Adrenal gland (tissue), 5 donors: Measurements from ENCODE around the gene CCDC91.

Experiments used
- CTCF ChIP-seq, 6 experiments: fragments of 450-650 bp in 4 of 6; fragments of 200-600 bp in 2 of 6; sonication (generic) in 1 of 6; IDR thresholded peaks; 1 replicate in 5 of 6; 2 replicates in 1 of 6; pipeline versions ENCODE4 v1.5.1 to v1.8.0; 2016 to 2021; ENCODE audit warnings: antibody characterized with exemption in 6 of 6, mild to moderate bottlenecking in 2 of 6, moderate library complexity in 1 of 6
- POLR2A ChIP-seq, 2 donors: fragments of 450-650 bp; IDR thresholded peaks; one replicate each; pipeline ENCODE4 v1.6.1; 2017; ENCODE audit warnings: antibody characterized with exemption in 2 of 2, mild to moderate bottlenecking in 2 of 2, moderate library complexity in 1 of 2
- donor health status: DM: no; HTN: no; CAD: no.

- TF ChIP-seq CTCF (IDR thresholded peaks at IDR 0.05), result no peak
- no peak for TF ChIP-seq POLR2A (IDR thresholded peaks at IDR 0.05)
Observed at GRCh38 chr12:28268608-28269229, 78.5 kb downstream of the CCDC91 start.
